Measurements from ENCODE around the gene COLGALT1.

COLGALT1 gene

GRCh38 chr19:17605761-17606589 lies 50.5 kb downstream of the COLGALT1 start:
- POLR2A ChIA-PET = interaction anchor here (0.5 to 2.7 kb wide), 16 partner anchors 26 to 807 kb away, joined by 3 to 12 read pairs (median 4); partner anchors contain the start of genes MAP1S, MVB12A, RPL18A and SLC27A1
- Histone ChIP-seq H3K27ac (ENCODE audit: extremely low read depth, low read depth, low read length) (peak overlapping the region; percentile 78; the same call in 1 of the 2 replicates), H3K4me1 (ENCODE audit: control insufficient read depth, insufficient read depth, low read length) (no peaks in the 10 kb centered on the region), H3K36me3 (ENCODE audit: control insufficient read depth in 2 of 2, insufficient read depth in 1 of 2, low read length in 2 of 2) (no peaks in the 10 kb centered on the region), H3K9me3 (ENCODE audit: control insufficient read depth, insufficient read depth, low read depth, low read length) (no peaks in the 10 kb centered on the region), H3K4me3 (ENCODE audit: low read depth, low read length) (peak overlapping the region; percentile 43)
- CTCF ChIA-PET = interaction anchor here (0.6 to 3.7 kb wide), 26 partner anchors 11 to 613 kb away, joined by 3 to 31 read pairs (median 4); partner anchors contain the start of gene MAP1S
- TF ChIP-seq ZNF707 (tag by site-specific recombination; IDR thresholded peaks at IDR 0.05) = no peak
- TF ChIP-seq ZNF585B (tag by site-specific recombination; IDR thresholded peaks at IDR 0.05) = no peak
- no peak for TF ChIP-seq ZNF350 (tag by site-specific recombination; IDR thresholded peaks at IDR 0.05)
- no peak for TF ChIP-seq ZNF423 (tag by site-specific recombination; IDR thresholded peaks at IDR 0.05)
- TF ChIP-seq ZNF157 (tag by site-specific recombination; IDR thresholded peaks at IDR 0.05) = no peak
- TF ChIP-seq, protein P1, sequence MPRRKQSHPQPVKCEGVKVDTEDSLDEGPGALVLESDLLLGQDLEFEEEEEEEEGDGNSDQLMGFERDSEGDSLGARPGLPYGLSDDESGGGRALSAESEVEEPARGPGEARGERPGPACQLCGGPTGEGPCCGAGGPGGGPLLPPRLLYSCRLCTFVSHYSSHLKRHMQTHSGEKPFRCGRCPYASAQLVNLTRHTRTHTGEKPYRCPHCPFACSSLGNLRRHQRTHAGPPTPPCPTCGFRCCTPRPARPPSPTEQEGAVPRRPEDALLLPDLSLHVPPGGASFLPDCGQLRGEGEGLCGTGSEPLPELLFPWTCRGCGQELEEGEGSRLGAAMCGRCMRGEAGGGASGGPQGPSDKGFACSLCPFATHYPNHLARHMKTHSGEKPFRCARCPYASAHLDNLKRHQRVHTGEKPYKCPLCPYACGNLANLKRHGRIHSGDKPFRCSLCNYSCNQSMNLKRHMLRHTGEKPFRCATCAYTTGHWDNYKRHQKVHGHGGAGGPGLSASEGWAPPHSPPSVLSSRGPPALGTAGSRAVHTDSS (tag by site-specific recombination; IDR thresholded peaks at IDR 0.05) = no peak
- no peak for TF ChIP-seq ZNF341 (tag by site-specific recombination; IDR thresholded peaks at IDR 0.05; ENCODE audit: low read depth)
- no peak for TF ChIP-seq ZNF416 (tag by site-specific recombination; IDR thresholded peaks at IDR 0.05)
- TF ChIP-seq ZNF654 (tag by site-specific recombination; IDR thresholded peaks at IDR 0.05; ENCODE audit: low read depth) = no peak; the same call in 1 of the 2 replicates
- TF ChIP-seq, protein P2, sequence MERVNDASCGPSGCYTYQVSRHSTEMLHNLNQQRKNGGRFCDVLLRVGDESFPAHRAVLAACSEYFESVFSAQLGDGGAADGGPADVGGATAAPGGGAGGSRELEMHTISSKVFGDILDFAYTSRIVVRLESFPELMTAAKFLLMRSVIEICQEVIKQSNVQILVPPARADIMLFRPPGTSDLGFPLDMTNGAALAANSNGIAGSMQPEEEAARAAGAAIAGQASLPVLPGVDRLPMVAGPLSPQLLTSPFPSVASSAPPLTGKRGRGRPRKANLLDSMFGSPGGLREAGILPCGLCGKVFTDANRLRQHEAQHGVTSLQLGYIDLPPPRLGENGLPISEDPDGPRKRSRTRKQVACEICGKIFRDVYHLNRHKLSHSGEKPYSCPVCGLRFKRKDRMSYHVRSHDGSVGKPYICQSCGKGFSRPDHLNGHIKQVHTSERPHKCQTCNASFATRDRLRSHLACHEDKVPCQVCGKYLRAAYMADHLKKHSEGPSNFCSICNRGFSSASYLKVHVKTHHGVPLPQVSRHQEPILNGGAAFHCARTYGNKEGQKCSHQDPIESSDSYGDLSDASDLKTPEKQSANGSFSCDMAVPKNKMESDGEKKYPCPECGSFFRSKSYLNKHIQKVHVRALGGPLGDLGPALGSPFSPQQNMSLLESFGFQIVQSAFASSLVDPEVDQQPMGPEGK (tag by site-specific recombination; IDR thresholded peaks at IDR 0.05) = peak; percentile 41
- no peak for TF ChIP-seq HOXD13 (CRISPR knock-in tag; IDR thresholded peaks at IDR 0.05; ENCODE audit: borderline replicate concordance)
- TF ChIP-seq ZNF776 (tag by site-specific recombination; IDR thresholded peaks at IDR 0.05; ENCODE audit: borderline replicate concordance) = no peak
- TF ChIP-seq, protein P3, sequence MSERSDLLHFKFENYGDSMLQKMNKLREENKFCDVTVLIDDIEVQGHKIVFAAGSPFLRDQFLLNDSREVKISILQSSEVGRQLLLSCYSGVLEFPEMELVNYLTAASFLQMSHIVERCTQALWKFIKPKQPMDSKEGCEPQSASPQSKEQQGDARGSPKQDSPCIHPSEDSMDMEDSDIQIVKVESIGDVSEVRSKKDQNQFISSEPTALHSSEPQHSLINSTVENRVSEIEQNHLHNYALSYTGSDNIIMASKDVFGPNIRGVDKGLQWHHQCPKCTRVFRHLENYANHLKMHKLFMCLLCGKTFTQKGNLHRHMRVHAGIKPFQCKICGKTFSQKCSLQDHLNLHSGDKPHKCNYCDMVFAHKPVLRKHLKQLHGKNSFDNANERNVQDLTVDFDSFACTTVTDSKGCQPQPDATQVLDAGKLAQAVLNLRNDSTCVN (tag by site-specific recombination; optimal IDR thresholded peaks at IDR 0.05) = peak; percentile 95
- TF ChIP-seq, protein P4, sequence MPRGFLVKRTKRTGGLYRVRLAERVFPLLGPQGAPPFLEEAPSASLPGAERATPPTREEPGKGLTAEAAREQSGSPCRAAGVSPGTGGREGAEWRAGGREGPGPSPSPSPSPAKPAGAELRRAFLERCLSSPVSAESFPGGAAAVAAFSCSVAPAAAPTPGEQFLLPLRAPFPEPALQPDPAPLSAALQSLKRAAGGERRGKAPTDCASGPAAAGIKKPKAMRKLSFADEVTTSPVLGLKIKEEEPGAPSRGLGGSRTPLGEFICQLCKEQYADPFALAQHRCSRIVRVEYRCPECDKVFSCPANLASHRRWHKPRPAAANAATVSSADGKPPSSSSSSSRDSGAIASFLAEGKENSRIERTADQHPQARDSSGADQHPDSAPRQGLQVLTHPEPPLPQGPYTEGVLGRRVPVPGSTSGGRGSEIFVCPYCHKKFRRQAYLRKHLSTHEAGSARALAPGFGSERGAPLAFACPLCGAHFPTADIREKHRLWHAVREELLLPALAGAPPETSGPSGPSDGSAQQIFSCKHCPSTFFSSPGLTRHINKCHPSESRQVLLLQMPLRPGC (tag by site-specific recombination; IDR thresholded peaks at IDR 0.05) = 0 out of 2 replicates have a peak, but pooled peaks have one; percentile 75
- TF ChIP-seq TCF7L2 (IDR thresholded peaks at IDR 0.05; ENCODE audit: borderline replicate concordance, low read depth, low read length) = no peak
- TF ChIP-seq ZNF133 (tag by site-specific recombination; IDR thresholded peaks at IDR 0.05) = no peak
- TF ChIP-seq SP7 (tag by site-specific recombination; IDR thresholded peaks at IDR 0.05) = peak; percentile 81
- TF ChIP-seq, protein P5, sequence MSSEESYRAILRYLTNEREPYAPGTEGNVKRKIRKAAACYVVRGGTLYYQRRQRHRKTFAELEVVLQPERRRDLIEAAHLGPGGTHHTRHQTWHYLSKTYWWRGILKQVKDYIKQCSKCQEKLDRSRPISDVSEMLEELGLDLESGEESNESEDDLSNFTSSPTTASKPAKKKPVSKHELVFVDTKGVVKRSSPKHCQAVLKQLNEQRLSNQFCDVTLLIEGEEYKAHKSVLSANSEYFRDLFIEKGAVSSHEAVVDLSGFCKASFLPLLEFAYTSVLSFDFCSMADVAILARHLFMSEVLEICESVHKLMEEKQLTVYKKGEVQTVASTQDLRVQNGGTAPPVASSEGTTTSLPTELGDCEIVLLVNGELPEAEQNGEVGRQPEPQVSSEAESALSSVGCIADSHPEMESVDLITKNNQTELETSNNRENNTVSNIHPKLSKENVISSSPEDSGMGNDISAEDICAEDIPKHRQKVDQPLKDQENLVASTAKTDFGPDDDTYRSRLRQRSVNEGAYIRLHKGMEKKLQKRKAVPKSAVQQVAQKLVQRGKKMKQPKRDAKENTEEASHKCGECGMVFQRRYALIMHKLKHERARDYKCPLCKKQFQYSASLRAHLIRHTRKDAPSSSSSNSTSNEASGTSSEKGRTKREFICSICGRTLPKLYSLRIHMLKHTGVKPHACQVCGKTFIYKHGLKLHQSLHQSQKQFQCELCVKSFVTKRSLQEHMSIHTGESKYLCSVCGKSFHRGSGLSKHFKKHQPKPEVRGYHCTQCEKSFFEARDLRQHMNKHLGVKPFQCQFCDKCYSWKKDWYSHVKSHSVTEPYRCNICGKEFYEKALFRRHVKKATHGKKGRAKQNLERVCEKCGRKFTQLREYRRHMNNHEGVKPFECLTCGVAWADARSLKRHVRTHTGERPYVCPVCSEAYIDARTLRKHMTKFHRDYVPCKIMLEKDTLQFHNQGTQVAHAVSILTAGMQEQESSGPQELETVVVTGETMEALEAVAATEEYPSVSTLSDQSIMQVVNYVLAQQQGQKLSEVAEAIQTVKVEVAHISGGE (tag by site-specific recombination; conservative IDR thresholded peaks at IDR 0.05; ENCODE audit: low read depth) = no peak
- TF ChIP-seq ZNF747 (tag by site-specific recombination; IDR thresholded peaks at IDR 0.05) = no peak
- peak; percentile 54; the same call in 1 of the 2 replicates for TF ChIP-seq SCRT1 (tag by site-specific recombination; IDR thresholded peaks at IDR 0.05; ENCODE audit: borderline replicate concordance)
- TF ChIP-seq, protein P6, sequence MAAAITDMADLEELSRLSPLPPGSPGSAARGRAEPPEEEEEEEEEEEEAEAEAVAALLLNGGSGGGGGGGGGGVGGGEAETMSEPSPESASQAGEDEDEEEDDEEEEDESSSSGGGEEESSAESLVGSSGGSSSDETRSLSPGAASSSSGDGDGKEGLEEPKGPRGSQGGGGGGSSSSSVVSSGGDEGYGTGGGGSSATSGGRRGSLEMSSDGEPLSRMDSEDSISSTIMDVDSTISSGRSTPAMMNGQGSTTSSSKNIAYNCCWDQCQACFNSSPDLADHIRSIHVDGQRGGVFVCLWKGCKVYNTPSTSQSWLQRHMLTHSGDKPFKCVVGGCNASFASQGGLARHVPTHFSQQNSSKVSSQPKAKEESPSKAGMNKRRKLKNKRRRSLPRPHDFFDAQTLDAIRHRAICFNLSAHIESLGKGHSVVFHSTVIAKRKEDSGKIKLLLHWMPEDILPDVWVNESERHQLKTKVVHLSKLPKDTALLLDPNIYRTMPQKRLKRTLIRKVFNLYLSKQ (tag by site-specific recombination; IDR thresholded peaks at IDR 0.05; ENCODE audit: borderline replicate concordance) = no peak
- TF ChIP-seq PBX3 (CRISPR knock-in tag; IDR thresholded peaks at IDR 0.05) = peak; percentile 95
- TF ChIP-seq SALL2 (tag by site-specific recombination; IDR thresholded peaks at IDR 0.05; ENCODE audit: borderline replicate concordance) = no peak
